PFSK-1 (cell line): Measurements from ENCODE around the gene CD274.

Experiments
- FOXP2 ChIP-seq: optimal IDR thresholded peaks from 2 replicates; pipeline ENCODE3; 2011; ENCODE audit warnings: borderline replicate concordance, control low read depth, inconsistent platforms; ENCODE audit not compliant: insufficient read depth; ENCODE audit errors: extremely low read length, extremely low read depth
- REST ChIP-seq, 2 experiments: IDR thresholded peaks; 2 replicates each; pipeline versions ENCODE4 v1.6.1 to v1.8.0; 2011 to 2012; ENCODE audit warnings: low read depth in 2 of 2, low read length in 2 of 2, control low read depth in 1 of 2, inconsistent platforms in 1 of 2, mild to moderate bottlenecking in 1 of 2, moderate library complexity in 1 of 2; ENCODE audit not compliant: insufficient read depth in 1 of 2
- SIN3A ChIP-seq: IDR thresholded peaks from 2 replicates; pipeline ENCODE4 v1.6.1; 2012; ENCODE audit warnings: mild to moderate bottlenecking, low read length, moderate library complexity, borderline replicate concordance; ENCODE audit not compliant: insufficient read depth
- TAF1 ChIP-seq: IDR thresholded peaks from 2 replicates; pipeline ENCODE4 v1.6.1; 2012; ENCODE audit warnings: low read length, control low read depth, borderline replicate concordance; ENCODE audit not compliant: insufficient read depth

DNA sequence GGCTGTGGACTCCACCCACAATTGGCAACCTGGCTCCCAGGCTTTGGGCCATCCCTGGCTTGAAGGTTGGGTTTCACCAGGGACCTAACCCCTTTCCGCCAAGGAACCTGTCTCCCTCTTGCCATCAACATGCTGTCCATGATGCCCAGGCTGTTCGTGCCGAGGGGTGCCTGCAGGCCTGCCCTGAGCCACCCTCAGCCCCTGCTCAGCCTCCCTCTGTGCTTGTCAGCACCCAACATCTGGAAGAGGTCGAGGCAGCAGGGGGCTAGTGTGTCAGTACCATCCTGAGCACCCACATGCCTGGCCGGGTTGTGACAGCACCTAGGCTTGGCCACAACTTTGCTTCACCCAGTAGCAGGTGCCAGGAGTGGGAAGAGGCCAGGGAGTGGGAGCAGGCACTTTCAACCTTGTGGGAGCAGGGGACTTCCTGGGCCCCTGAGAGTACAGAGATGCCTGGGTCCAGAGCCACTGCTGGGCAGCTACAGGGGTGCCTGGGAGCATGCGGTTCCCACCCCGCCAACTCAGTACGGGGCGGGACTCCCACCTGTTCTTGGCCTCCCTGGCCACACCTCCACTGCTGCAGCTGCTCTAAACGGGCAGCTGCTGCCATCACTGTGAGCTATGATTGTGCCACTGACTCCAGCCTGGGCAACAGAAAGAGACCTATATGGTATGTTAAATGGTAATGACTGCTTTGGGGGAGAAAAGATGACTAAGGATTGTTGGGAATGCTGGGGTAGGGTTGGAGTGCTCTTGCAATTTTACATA lies 66.3 kb downstream of the CD274 start:
- TF ChIP-seq SIN3A = no peak
- TF ChIP-seq FOXP2 = no peak
- no peak for TF ChIP-seq TAF1
- TF ChIP-seq REST (IDR thresholded peaks at IDR 0.05; ENCODE audit: insufficient read depth in 1 of 2, low read depth in 2 of 2, low read length in 2 of 2) = no peak
